Ishikawa (cell line): ENCODE results near the gene TAF4.

Experiments used
- CEBPB ChIP-seq: IDR thresholded peaks from 2 replicates; pipeline ENCODE4 v1.6.1; 2012
- CREB1 ChIP-seq: IDR thresholded peaks from 2 replicates; pipeline ENCODE4 v1.6.1; 2012; ENCODE audit warnings: low read depth
- EGR1 ChIP-seq: IDR thresholded peaks from 2 replicates; pipeline ENCODE4 v1.6.1; 2012
- EP300 ChIP-seq: IDR thresholded peaks from 2 replicates; pipeline ENCODE4 v1.6.1; 2012; ENCODE audit warnings: borderline replicate concordance
- FOXM1 ChIP-seq: IDR thresholded peaks from 2 replicates; pipeline ENCODE4 v1.6.1; 2012; ENCODE audit warnings: low read depth, borderline replicate concordance
- MAX ChIP-seq: IDR thresholded peaks from 2 replicates; pipeline ENCODE4 v1.6.1; 2012
- NFIC ChIP-seq: IDR thresholded peaks from 2 replicates; pipeline ENCODE4 v1.6.1; 2012
- RAD21 ChIP-seq: IDR thresholded peaks from 2 replicates; pipeline ENCODE4 v1.6.1; 2012; ENCODE audit warnings: low read depth
- REST ChIP-seq: IDR thresholded peaks from 2 replicates; pipeline ENCODE4 v1.6.1; 2012; ENCODE audit warnings: low read depth, mild to moderate bottlenecking
- TAF1 ChIP-seq: IDR thresholded peaks from 2 replicates; pipeline ENCODE4 v1.6.1; 2012; ENCODE audit warnings: low read depth, mild to moderate bottlenecking
- TCF12 ChIP-seq: IDR thresholded peaks from 2 replicates; pipeline ENCODE4 v1.6.1; 2012; ENCODE audit warnings: low read depth
- TEAD4 ChIP-seq: IDR thresholded peaks from 2 replicates; pipeline ENCODE4 v1.6.1; 2012
- USF1 ChIP-seq: IDR thresholded peaks from 2 replicates; pipeline ENCODE4 v1.6.1; 2012
- YY1 ChIP-seq: IDR thresholded peaks from 2 replicates; pipeline ENCODE4 v1.6.1; 2012; ENCODE audit warnings: low read depth
- ZBTB7A ChIP-seq: IDR thresholded peaks from 2 replicates; pipeline ENCODE4 v1.6.1; 2012; ENCODE audit warnings: low read depth

The TAF4 gene

GRCh38 chr20:62097881-62098407 is 32.3 kb upstream of the TAF4 start:
- no peak for TF ChIP-seq TEAD4

- no peak for TF ChIP-seq EP300
- TF ChIP-seq USF1, result no peak
- TF ChIP-seq REST, result no peak
- no peak for TF ChIP-seq TAF1
- TF ChIP-seq EGR1, result no peak
- no peak for TF ChIP-seq CREB1
- no peak for TF ChIP-seq ZBTB7A
- no peak for TF ChIP-seq MAX
- TF ChIP-seq RAD21, result no peak
- TF ChIP-seq YY1, result no peak
These were observed 31.0 kb upstream of the TAF4 start for GRCh38 chr20:62096421-62097380.

GRCh38 chr20:62089393-62089792 is 23.7 kb upstream of the TAF4 start:
- TF ChIP-seq TAF1 (no peak), ZBTB7A (no peak), REST (no peak), YY1 (no peak)

GRCh38 chr20:62088258-62089127 is 22.8 kb upstream of the TAF4 start:
- TF ChIP-seq CREB1 (0 out of 2 replicates have a peak, but pooled peaks have one; percentile 25), NFIC (no peak)

- TF ChIP-seq EGR1 (no peak), TCF12 (no peak), CEBPB (no peak)
These were observed 22.0 kb upstream of the TAF4 start for GRCh38 chr20:62087632-62088031.

- no peak for TF ChIP-seq FOXM1
- TF ChIP-seq ZBTB7A, result no peak
- no peak for TF ChIP-seq NFIC
- TF ChIP-seq EGR1, result no peak
- no peak for TF ChIP-seq EP300
These were observed 21.5 kb upstream of the TAF4 start for GRCh38 chr20:62087227-62087626.

- no peak for TF ChIP-seq TAF1
- no peak for TF ChIP-seq EP300
- no peak for TF ChIP-seq NFIC
- TF ChIP-seq CEBPB, result no peak
- TF ChIP-seq FOXM1, result no peak
- TF ChIP-seq ZBTB7A, result no peak
- TF ChIP-seq TCF12, result no peak
- TF ChIP-seq EGR1, result no peak
- TF ChIP-seq RAD21, result no peak
- TF ChIP-seq MAX, result no peak
- no peak for TF ChIP-seq USF1
- no peak for TF ChIP-seq YY1
- no peak for TF ChIP-seq REST
- TF ChIP-seq CREB1, result no peak
- no peak for TF ChIP-seq TEAD4
These were observed 19.5 kb upstream of the TAF4 start for GRCh38 chr20:62085206-62085605.
